Upper lobe of left lung (tissue), 6 donors: Measurements from ENCODE around the gene ALDH1A1. TPM values are rescaled to one million over a fixed set of nuclear protein-coding genes. Genes with fewer than 3 reads are reported as not detected.

Experiments
- ATAC-seq, 2 donors: fragments of 200-7000 bp; cut with Tn5 transposase; one replicate each; pipeline ENCODE4 v1.9.1; 2022; ENCODE audit warnings: mild to moderate bottlenecking in 2 of 2, moderate library complexity in 2 of 2; ENCODE audit not compliant: low FRiP score in 2 of 2
- DNase-seq, 2 donors: peaks; one replicate each; pipeline ENCODE4 v3.0.0-alpha.2; 2019 to 2020
- H3K27ac ChIP-seq, 4 donors: fragments of 200-600 bp; sonication (generic); one replicate each; pipeline ENCODE4 v1.5.1; 2016 to 2019
- H3K27me3 ChIP-seq, 4 donors: fragments of 200-600 bp; sonication (generic); one replicate each; pipeline ENCODE4 v1.5.1; 2017 to 2019
- H3K36me3 ChIP-seq, 4 donors: fragments of 200-600 bp; sonication (generic); one replicate each; pipeline ENCODE4 v1.5.1; 2016 to 2019
- H3K4me1 ChIP-seq, 4 donors: fragments of 200-600 bp; sonication (generic); one replicate each; pipeline ENCODE4 v1.5.1; 2018 to 2019
- H3K4me3 ChIP-seq, 4 donors: fragments of 200-600 bp; sonication (generic); one replicate each; pipeline ENCODE4 v1.5.1; 2017 to 2019; ENCODE audit warnings: mild to moderate bottlenecking in 2 of 4, moderate library complexity in 1 of 4
- H3K9me3 ChIP-seq, 4 donors: fragments of 200-600 bp; sonication (generic); one replicate each; pipeline ENCODE4 v1.5.1; 2018 to 2019
- EP300 ChIP-seq, 4 donors: sonication (generic); formaldehyde crosslinking; IDR thresholded peaks; one replicate each; pipeline ENCODE4 v1.5.1; 2017; ENCODE audit warnings: antibody characterized with exemption in 4 of 4, control low read depth in 2 of 4
- POLR2A ChIP-seq, 4 donors: fragments of 450-650 bp; IDR thresholded peaks; one replicate each; pipeline ENCODE4 v1.5.1; 2016 to 2017; ENCODE audit warnings: antibody characterized with exemption in 4 of 4, mild to moderate bottlenecking in 2 of 4
- POLR2AphosphoS5 ChIP-seq, 2 donors: sonication (generic); formaldehyde crosslinking; IDR thresholded peaks; one replicate each; pipeline ENCODE4 v1.5.1; 2017; ENCODE audit warnings: antibody characterized with exemption in 2 of 2
- WGBS, 2 donors: methylation state at CpG; one replicate each; pipeline ENCODE4 v1.1.5; 2017 to 2018; 5-methylcytosine and 5-hydroxymethylcytosine counted together
- total RNA-seq, 6 donors: library from RNA; depleted of rRNA in 4 of 6; stranded (reverse); fragments of >200 nt in 4 of 6; gene quantifications; one replicate each; pipeline versions ENCODE4 v1.1.0 to v1.2.1, GENCODE V29; 2016 to 2021
- TF ChIP-seq, protein P1 (sequence below), 6 experiments: fragments of 450-650 bp in 4 of 6; fragments of 200-600 bp in 2 of 6; sonication (generic) in 2 of 6; IDR thresholded peaks; one replicate each; pipeline ENCODE4 v1.5.1; 2016 to 2019; ENCODE audit warnings: antibody characterized with exemption in 6 of 6
- donor health status: DM: no; HTN: no; CAD: no; lungs with moderate emphysema.
- donor health status: DM: no; HTN: yes; CAD: no; lungs with severe emphysema.

The ALDH1A1 gene
- total RNA-seq, 6 donors from 2014 or later, result 81.7 to 230 (median 137) TPM

DNA sequence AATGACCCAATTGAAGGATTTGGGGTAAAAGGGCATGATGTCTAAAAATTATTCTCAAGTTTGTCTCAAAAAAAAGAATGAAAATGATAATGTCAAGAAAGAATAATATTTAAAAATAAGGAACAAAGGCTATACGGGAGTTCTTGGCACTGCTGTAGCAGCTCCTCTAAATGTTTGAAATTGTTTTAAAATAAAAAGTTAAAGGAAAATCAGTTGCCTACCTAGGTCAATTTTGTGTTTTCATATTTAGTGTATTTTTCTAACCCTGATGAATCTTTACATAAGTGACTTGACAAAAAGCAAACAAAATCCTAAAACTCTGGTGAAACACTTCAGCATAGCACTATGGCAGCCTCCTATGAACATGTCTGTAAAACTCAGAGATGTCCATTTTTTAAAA, 56.4 kb downstream of the ALDH1A1 start:
- Histone ChIP-seq H3K4me3 (no peak overlapping the region), H3K4me1 (no peaks in the 10 kb centered on the region), H3K36me3 (peaks cover 0 to 4% (median 0%) of the 10 kb centered on the region in 4 donors), H3K27ac (no peak overlapping the region), H3K9me3 (no peaks in the 10 kb centered on the region), H3K27me3 (no peaks in the 10 kb centered on the region)
- 89 to 91% methylated on average over 1 of the region's 1 CpG for WGBS, 2 donors
- TF ChIP-seq POLR2A (IDR thresholded peaks at IDR 0.05) (no peak), EP300 (IDR thresholded peaks at IDR 0.05) (no peak), POLR2AphosphoS5 (IDR thresholded peaks at IDR 0.05) (no peak)
- TF ChIP-seq, protein P1, sequence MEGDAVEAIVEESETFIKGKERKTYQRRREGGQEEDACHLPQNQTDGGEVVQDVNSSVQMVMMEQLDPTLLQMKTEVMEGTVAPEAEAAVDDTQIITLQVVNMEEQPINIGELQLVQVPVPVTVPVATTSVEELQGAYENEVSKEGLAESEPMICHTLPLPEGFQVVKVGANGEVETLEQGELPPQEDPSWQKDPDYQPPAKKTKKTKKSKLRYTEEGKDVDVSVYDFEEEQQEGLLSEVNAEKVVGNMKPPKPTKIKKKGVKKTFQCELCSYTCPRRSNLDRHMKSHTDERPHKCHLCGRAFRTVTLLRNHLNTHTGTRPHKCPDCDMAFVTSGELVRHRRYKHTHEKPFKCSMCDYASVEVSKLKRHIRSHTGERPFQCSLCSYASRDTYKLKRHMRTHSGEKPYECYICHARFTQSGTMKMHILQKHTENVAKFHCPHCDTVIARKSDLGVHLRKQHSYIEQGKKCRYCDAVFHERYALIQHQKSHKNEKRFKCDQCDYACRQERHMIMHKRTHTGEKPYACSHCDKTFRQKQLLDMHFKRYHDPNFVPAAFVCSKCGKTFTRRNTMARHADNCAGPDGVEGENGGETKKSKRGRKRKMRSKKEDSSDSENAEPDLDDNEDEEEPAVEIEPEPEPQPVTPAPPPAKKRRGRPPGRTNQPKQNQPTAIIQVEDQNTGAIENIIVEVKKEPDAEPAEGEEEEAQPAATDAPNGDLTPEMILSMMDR (IDR thresholded peaks at IDR 0.05), result no peak
- DNase-seq (no peak), ATAC-seq (no peak)

DNA sequence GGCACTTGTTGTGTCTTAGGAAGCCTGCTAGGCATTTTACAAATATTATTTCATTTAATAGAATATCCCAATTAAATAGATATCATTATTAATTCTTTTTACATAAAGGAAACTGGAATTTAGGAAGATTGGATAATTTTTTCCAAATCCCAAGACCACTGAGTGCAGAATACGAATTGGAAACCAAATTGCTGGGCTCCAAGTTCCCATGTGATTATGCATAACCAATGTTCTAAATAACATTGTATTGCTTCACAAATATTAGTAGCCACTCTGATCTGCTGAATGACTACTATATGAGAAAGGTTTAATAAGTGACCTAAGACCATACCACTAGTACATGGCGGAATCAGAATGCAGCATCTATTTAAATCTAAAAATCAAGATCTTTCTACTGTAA, 57.7 kb downstream of the ALDH1A1 start:
- Histone ChIP-seq H3K4me3 (no peak overlapping the region), H3K4me1 (no peaks in the 10 kb centered on the region), H3K27me3 (no peaks in the 10 kb centered on the region), H3K9me3 (no peaks in the 10 kb centered on the region), H3K27ac (no peak overlapping the region), H3K36me3 (peaks cover 0 to 3% (median 0%) of the 10 kb centered on the region in 4 donors)
- DNase-seq (no peak), ATAC-seq (no peak)
- TF ChIP-seq EP300 (IDR thresholded peaks at IDR 0.05), result no peak
- no peak for TF ChIP-seq POLR2AphosphoS5 (IDR thresholded peaks at IDR 0.05)
- no peak for TF ChIP-seq POLR2A (IDR thresholded peaks at IDR 0.05)
- TF ChIP-seq, protein P1 (IDR thresholded peaks at IDR 0.05), result no peak
- WGBS, 2 donors, result 92 to 94% methylated on average over 2 of the region's 2 CpGs

DNA sequence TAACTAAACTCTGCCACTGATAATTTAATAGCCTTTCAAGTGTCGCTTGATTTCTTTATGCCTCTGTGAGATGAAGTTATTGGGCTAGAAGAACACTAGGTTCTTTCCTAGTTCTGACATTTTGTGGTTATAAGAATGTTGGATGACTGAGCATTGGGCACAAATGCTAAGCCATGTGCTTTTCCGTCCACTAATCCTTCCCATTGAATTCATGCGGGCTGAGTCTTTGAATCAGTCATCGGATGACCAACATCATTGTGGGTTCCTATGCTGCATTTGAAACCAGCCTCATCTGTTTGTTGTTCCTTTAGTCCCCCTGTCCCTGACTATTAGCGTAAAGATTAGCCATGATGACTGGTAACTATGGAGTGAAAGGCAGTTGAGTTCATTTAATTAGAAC, 58.5 kb downstream of the ALDH1A1 start:
- 93 to 99% methylated on average over 5 of the region's 5 CpGs for WGBS, 2 donors
- Histone ChIP-seq H3K36me3 (peaks cover 0 to 5% (median 0%) of the 10 kb centered on the region in 4 donors), H3K4me3 (no peak overlapping the region), H3K27me3 (no peaks in the 10 kb centered on the region), H3K9me3 (no peaks in the 10 kb centered on the region), H3K27ac (no peak overlapping the region), H3K4me1 (no peaks in the 10 kb centered on the region)
- TF ChIP-seq POLR2A (IDR thresholded peaks at IDR 0.05) (no peak), EP300 (IDR thresholded peaks at IDR 0.05) (no peak), POLR2AphosphoS5 (IDR thresholded peaks at IDR 0.05) (no peak)
- TF ChIP-seq, protein P1 (IDR thresholded peaks at IDR 0.05), result no peak
- DNase-seq, result no peak
- no peak for ATAC-seq

DNA sequence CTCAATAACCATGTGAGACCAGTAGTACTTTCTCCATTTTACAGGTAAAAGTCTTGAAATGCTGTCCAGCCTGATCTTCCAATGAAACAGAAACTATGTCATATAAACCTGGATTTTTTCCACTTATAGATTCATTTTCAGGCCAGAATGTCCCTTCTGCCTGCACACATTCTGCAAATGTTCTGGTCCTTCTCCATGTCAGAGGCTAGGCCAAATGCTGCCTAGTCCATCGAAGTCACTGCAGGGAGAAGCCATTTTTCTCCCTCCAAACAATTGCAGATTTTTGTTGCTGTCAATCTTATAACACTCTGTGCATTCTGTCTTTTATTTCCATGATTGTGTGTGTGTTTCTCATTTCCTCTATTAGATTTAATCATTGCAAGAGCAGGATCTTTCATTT, 59.4 kb downstream of the ALDH1A1 start:
- ATAC-seq, result no peak
- DNase-seq, result no peak
- H3K4me3 ChIP-seq, result no peak overlapping the region
- no peaks in the 10 kb centered on the region for H3K27me3 ChIP-seq
- peaks cover 0 to 10% (median 0%) of the 10 kb centered on the region in 4 donors for H3K36me3 ChIP-seq
- 83 to 87% methylated on average over 1 of the region's 1 CpG for WGBS, 2 donors
- H3K4me1 ChIP-seq, result no peaks in the 10 kb centered on the region
- no peak overlapping the region for H3K27ac ChIP-seq
- TF ChIP-seq EP300 (IDR thresholded peaks at IDR 0.05) (no peak), POLR2AphosphoS5 (IDR thresholded peaks at IDR 0.05) (no peak), POLR2A (IDR thresholded peaks at IDR 0.05) (no peak)
- no peaks in the 10 kb centered on the region for H3K9me3 ChIP-seq

DNA sequence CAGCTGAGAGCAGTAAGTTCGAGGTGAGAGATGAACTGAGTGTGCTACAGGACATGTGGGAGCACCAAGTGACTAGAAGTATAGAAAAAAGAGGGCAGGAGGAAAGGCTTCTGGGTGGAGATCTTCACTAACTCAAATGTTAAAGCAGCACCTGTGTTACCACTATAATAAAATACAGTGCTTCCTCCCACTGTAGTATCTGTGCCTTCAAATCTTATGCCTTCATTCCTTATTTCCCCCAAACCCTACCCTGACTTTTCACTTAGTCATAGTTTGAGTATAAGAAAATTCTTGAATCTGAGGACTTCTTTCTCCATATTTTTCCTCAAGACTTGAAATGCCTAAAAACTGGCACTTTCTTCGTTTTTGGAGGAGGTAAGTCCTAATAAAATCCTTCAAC, 61.8 kb downstream of the ALDH1A1 start:
- Histone ChIP-seq H3K27me3 (no peaks in the 10 kb centered on the region), H3K4me1 (no peaks in the 10 kb centered on the region), H3K36me3 (peaks cover 0 to 12% (median 0%) of the 10 kb centered on the region in 4 donors), H3K27ac (no peak overlapping the region), H3K4me3 (no peak overlapping the region), H3K9me3 (no peaks in the 10 kb centered on the region)
- ATAC-seq (no peak), DNase-seq (no peak)
- TF ChIP-seq, protein P1 (IDR thresholded peaks at IDR 0.05), result no peak
- no peak for TF ChIP-seq POLR2A (IDR thresholded peaks at IDR 0.05)
- no peak for TF ChIP-seq EP300 (IDR thresholded peaks at IDR 0.05)
- TF ChIP-seq POLR2AphosphoS5 (IDR thresholded peaks at IDR 0.05), result no peak
- WGBS, 2 donors, result 76 to 78% methylated on average over 2 of the region's 2 CpGs
